A549 (cell line): ENCODE data around the gene KRTAP10-2.

Experiments
- CBX8 ChIP-seq: fragments of 200-600 bp; sonication (generic); IDR thresholded peaks from 2 replicates; pipeline ENCODE4 v1.6.1; 2016
- CHD4 ChIP-seq: fragments of 200-600 bp; sonication (generic); IDR thresholded peaks from 2 replicates; pipeline ENCODE4 v1.6.1; 2016; ENCODE audit warnings: antibody characterized with exemption, mild to moderate bottlenecking, borderline replicate concordance
- EHMT2 ChIP-seq: fragments of 200-600 bp; sonication (generic); IDR thresholded peaks from 2 replicates; pipeline ENCODE4 v1.6.1; 2016; ENCODE audit warnings: antibody characterized with exemption, low read depth, mild to moderate bottlenecking, moderate library complexity
- EP300 ChIP-seq, 2 experiments: fragments of >200 bp; sonication (Bioruptor Twin); formaldehyde crosslinking; IDR thresholded peaks; 2 replicates in 1 of 2; 3 replicates in 1 of 2; pipeline ENCODE4 v1.6.1; 2016 to 2017
- KDM5A ChIP-seq: fragments of 200-600 bp; sonication (generic); IDR thresholded peaks from 2 replicates; pipeline ENCODE4 v1.6.1; 2016; ENCODE audit warnings: antibody characterized with exemption, mild to moderate bottlenecking
- RAD21 ChIP-seq, 2 experiments: fragments of >200 bp in 1 of 2; sonication (Bioruptor Twin) in 1 of 2; formaldehyde crosslinking in 1 of 2; IDR thresholded peaks in 1 of 2; conservative IDR thresholded peaks in 1 of 2; 2 replicates in 1 of 2; 3 replicates in 1 of 2; pipeline ENCODE4 v1.6.1; 2012 to 2018; ENCODE audit warnings: inconsistent platforms in 1 of 2
- RFX5 ChIP-seq: fragments of 450-650 bp; IDR thresholded peaks from 2 replicates; pipeline ENCODE4 v1.7.1; 2014; ENCODE audit warnings: antibody characterized with exemption, mild to moderate bottlenecking, moderate library complexity
- SMC3 ChIP-seq: fragments of >200 bp; sonication (Bioruptor Twin); formaldehyde crosslinking; IDR thresholded peaks from 3 replicates; pipeline ENCODE4 v1.6.1; 2018; ENCODE audit warnings: inconsistent platforms
- ZFP36 ChIP-seq: fragments of 450-650 bp; IDR thresholded peaks from 2 replicates; pipeline ENCODE4 v1.6.1; 2014; ENCODE audit warnings: borderline replicate concordance; ENCODE audit not compliant: partially characterized antibody
- TF ChIP-seq, protein P1 (sequence below): IDR thresholded peaks from 2 replicates; pipeline ENCODE4 v1.6.1; 2012
- TF ChIP-seq, protein P2 (sequence below): fragments of >200 bp; sonication (Bioruptor Twin); formaldehyde crosslinking; IDR thresholded peaks from 3 replicates; pipeline ENCODE4 v1.5.1; 2016

DNA sequence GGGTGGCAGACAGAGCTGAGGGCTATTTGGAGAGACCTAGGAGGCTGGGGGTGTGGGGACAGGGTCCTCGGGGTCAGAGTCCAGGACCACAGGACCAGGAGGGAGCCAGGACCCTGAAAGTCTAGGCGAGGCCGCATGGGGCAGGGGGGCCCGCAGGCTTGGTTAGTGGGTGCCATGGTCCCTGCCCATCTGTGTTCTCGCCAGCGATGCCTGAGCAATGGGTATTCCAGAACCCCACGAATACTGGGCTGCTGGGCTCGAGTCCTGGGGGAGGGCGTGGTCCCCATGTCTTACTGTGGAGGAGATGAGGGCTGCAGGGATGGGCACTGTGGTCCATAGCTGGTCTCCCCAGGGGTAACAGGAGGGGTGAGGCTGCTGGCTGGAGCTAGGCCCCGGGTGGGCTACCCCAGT lies 39.0 kb upstream of the KRTAP10-2 start:
- TF ChIP-seq ZFP36 (no peak), EHMT2 (no peak), KDM5A (no peak), SMC3 (no peak), CHD4 (no peak), CBX8 (no peak), RFX5 (no peak), RAD21 (conservative IDR thresholded peaks at IDR 0.05 in 1 of 2, IDR thresholded peaks at IDR 0.05 in 1 of 2) (no peak), EP300 (IDR thresholded peaks at IDR 0.05) (no peak)
- TF ChIP-seq, protein P1, sequence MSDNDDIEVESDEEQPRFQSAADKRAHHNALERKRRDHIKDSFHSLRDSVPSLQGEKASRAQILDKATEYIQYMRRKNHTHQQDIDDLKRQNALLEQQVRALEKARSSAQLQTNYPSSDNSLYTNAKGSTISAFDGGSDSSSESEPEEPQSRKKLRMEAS, result no peak
- TF ChIP-seq, protein P2, sequence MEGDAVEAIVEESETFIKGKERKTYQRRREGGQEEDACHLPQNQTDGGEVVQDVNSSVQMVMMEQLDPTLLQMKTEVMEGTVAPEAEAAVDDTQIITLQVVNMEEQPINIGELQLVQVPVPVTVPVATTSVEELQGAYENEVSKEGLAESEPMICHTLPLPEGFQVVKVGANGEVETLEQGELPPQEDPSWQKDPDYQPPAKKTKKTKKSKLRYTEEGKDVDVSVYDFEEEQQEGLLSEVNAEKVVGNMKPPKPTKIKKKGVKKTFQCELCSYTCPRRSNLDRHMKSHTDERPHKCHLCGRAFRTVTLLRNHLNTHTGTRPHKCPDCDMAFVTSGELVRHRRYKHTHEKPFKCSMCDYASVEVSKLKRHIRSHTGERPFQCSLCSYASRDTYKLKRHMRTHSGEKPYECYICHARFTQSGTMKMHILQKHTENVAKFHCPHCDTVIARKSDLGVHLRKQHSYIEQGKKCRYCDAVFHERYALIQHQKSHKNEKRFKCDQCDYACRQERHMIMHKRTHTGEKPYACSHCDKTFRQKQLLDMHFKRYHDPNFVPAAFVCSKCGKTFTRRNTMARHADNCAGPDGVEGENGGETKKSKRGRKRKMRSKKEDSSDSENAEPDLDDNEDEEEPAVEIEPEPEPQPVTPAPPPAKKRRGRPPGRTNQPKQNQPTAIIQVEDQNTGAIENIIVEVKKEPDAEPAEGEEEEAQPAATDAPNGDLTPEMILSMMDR, result no peak
